G401.6 (cell line): ENCODE data around the gene TPCN1.

Experiments
- FAIRE-seq: peaks from 2 replicates; lab custom pipeline; 2012; peaks lifted over from hg19 to GRCh38; lab: Jason Lieb, UNC

TPCN1 gene

DNA sequence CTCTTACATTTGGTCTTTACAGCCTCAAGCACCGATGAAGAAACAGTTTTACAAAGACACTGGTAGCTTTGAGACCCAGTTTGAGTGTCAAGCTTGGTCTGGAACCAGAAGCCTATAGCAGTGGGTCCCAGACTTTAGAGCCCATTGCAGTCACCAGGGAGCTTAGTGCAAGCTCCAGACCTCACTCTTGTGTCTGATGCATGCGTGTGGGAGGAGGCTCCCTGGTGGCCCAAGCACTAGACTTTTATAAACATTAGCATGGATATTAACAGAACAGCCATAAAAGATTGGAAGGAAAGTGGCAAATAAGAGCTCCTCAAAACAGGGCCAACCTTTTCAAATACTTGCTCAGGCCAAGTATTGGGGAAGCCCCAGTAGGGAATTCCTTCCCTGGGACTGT lies 68.1 kb downstream of the TPCN1 start:
- no peak for FAIRE-seq

DNA sequence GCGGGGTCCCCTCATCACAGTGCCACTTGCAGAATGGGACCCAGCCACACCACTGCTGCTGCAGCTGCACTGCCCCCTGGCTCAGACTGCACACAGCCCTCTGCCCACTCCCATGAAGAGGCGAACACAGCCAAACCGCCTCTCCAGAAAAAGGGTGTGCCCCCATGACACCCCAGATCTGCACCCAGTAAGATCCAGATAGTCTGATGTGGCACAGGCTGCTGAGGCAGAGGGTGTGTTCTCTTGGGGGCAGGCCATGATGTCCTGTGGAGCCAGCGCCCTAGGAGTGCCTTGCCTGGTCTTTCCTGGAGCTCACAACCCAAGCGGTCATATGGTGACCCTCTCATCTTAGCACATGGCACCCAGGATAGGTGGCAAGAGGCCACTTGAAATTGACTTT lies 69.2 kb downstream of the TPCN1 start:
- FAIRE-seq, result no peak

DNA sequence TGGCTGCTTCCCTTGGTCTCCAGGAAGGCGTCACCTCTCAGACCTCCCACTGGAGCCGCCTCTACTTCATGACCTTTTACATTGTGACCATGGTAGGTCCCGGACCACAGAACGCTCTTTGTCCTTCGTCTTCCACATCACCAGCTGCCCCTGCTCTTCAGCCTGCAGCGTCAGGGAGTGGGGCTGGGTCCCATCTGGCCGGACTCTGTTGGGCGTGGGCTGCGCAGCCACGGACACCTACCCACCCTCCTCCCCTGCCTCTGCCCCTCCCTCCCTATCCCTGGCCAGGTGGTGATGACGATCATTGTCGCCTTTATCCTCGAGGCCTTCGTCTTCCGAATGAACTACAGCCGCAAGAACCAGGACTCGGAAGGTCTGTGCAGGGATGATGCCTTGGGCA lies 70.3 kb downstream of the TPCN1 start:
- no peak for FAIRE-seq

DNA sequence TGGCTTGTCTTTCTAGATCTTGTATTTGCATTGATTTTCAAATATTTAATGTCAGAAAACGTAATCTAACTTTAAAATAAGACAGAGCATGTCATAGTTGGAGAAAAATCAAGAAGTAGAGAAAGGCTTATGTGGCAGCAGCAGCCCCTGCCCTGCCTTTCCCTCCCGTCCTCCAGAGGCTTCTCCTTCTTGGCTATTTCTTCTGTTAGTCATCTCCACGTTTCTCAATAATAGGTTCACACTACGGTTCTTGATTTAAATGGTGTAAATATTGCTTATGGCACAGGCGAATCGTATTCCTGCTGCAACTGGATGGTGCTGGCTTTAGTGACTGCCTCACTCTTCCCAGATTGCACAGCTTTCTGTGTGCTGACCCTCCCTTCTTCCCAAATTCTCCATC lies 70.8 kb downstream of the TPCN1 start:
- FAIRE-seq, result no peak

DNA sequence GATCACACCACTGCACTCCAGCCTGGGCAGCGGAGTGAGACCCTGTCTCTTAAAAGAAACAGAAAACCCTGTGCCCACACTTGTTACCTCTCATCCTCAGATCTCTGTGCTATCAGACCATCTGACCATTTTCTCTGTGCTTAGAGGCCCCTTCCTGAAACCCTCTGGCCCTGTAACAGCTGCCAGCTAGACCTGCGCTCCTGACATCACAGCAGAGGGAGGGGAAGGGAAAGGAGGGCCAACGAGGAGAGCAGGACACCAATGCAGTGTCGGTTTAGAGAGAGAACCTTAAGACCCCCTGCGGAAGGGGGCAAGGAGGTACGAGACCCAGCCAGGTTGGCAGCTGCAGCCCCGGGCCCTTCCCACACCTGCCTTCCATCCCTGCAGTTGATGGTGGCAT lies 71.3 kb downstream of the TPCN1 start:
- no peak for FAIRE-seq

DNA sequence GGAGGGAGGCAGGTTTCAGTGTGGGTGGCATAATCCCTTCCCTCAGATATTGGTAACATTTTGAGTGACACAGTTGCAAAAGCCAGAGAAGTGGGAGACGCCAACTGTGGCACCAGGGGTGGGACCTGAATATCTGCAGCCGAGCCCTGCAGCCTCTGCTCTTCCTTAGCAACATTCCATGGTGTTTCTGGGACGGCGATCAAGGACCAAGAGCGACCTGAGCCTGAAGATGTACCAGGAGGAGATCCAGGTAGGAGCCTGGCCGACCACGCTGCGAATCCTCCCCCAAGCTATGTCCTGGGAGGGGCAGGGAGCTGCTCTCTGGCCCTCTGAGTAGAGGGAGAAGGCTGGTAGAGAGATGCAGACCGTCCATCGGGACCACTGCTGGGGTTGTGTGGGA lies 71.8 kb downstream of the TPCN1 start:
- FAIRE-seq, result no peak

DNA sequence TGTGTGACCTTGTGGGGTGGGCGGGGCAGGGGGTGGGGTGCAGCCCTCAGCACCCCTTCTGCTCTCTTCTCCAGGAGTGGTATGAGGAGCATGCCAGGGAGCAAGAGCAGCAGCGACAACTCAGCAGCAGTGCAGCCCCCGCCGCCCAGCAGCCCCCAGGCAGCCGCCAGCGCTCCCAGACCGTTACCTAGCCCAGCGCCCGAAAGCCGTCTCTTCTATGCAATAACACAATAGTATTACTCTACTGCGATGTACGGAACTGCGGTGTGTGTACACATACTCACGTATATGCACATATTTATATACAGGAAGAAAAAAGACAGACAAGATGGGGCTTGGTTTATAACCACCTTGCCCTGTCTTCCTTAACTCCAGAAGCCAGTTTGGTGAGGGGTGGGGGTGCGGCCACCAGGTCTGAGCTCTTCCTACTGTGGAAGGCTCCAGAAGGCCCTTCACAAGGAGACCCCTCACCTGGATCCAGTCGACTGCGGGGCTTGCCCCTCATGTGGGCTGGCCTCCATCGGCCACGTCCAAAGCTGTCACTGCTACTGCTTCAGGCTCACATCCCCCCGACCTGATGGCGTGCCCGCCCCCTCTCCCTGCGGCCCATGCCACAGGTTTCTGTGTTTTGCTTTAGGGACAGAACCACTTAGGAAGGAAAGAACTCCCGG lies 74.8 kb downstream of the TPCN1 start:
- no peak for FAIRE-seq

DNA sequence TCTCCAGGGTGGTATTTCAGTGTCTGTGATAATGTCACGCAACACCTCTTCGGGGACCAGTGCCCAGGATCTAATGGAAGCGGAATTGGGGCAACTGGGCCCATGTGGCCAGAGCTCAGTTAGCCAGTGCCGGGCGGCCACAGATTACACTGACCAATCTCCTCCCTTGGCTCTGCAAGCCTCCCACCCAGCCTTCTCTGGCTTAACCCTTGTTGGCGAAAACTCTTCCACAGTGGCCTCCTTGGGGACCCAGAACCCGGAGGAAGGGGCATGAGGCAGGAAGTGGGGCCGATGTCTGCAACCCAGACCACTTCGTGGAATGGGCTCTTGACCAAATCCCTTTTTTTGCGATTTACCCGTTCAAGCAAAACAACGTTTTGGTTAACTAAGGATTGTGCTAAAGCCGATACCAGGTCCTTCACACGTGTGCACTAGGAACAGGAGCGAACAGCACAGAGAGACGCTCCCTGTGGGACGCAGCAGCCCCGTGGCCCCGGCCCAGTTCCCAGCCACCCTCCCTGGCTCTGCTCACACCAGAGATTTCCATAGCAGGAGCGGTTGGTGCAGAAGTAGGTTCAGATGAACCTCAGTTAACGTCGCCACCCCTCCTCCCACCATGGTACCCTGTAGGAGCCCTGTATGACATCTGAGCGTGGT lies 75.4 kb downstream of the TPCN1 start:
- FAIRE-seq, result no peak

DNA sequence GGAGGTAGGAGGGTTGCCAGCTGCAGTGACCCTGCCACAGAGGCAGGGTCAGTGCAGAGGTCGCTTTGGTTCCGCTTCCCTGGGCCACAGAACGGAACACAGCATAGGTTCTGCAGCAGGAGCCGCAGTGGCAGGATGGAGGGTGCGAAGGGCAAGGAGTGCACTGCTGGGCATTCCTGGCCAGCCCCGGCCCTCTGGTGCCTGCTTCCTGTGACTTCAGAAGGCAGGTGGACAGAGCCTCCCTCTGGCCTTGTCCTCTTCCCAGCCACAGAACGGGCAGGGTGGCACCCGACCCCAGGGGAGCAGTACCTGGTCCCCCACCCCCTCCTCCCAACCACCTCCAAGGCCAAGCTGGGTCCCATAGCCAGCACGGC lies 75.9 kb downstream of the TPCN1 start:
- FAIRE-seq, result no peak

DNA sequence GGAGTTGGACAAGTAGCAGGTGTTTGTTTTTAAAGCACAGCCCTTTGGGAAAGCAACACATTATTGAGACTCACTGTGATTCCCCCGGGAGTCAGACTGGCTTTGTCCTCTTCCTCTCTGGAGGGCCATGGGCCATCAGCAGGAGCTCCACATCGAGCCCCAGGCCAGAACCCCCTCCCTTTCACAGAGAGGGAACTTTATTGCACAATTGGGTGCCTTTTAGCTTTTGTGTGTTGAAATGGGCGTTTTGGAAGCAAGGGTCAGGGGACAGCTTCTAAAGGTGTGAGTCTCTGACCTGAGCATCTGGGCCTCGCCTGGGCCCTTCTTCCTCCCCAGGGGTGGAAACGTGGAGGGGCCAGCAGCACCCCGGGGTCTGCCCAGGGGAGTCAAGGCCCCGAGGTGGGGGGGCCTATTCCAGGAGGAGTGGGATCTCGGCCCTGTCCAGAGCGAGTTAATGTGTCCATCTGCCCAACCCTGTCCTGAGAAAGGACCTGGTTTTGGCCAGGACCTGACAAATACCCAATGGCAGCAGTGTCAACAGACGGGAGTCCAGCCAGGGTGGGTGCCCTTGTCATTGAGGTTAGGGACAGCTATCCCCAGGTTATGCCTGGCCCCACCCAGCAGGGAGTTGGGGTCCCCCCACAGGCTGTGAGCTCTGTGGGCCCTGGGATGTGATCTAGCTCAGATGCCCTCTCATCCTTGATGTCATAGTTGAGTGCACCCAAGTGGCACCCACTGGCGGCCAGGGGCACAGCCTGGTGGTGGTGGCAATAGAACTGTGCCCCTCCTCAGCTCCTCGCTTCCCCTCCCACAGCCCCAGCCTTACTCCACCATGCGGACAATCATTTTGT lies 76.6 kb downstream of the TPCN1 start:
- no peak for FAIRE-seq

DNA sequence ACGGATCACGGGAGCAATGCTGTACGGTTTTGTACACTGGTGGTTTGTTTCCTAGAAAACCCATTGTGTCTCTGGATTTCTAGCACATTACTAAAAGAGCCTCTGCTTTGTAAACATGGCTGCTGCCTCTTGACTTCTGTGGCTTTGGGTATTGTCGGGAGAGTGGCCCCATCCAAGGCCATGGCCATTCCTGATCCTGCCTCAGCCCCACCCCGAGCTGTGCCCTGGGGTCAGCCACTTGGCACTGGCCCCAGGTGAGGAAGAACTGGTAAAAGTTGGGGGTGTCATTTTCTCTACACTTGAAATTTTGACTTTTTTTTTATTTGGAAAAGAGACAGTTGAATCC lies 77.2 kb downstream of the TPCN1 start:
- FAIRE-seq, result no peak

DNA sequence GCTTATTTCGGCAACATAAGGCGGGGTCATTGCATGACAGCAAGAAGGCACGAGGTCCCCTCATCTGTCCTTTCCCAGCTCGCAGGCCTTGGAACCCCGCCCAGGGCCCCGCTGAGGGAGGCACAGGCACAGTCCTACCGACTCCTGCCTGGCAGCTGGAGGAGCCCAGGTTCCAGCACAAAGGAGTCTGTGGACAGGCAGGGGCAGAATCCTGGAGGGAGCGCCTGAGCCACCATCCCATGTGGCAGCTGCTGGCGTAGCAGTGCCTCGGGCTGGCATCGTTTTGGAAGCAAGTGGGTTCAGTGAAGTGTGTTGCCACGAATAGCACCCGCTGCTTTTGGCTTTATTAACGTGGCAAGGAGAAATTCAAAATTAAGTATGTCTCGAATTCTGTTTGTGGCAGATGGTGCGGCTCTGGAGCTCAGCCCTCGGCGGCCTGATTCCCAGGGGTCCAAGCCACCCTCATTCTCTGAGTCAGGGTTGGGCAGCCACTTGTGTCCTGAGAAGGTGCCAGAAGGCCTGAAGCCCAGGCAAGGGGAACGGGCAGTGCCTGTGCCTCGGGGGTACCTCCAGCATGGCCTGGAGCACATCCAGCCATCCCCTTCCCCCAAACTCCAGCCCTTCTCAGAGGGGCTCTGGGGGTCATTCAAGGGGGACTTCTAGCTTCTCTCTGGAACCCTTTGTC lies 77.7 kb downstream of the TPCN1 start:
- no peak for FAIRE-seq

DNA sequence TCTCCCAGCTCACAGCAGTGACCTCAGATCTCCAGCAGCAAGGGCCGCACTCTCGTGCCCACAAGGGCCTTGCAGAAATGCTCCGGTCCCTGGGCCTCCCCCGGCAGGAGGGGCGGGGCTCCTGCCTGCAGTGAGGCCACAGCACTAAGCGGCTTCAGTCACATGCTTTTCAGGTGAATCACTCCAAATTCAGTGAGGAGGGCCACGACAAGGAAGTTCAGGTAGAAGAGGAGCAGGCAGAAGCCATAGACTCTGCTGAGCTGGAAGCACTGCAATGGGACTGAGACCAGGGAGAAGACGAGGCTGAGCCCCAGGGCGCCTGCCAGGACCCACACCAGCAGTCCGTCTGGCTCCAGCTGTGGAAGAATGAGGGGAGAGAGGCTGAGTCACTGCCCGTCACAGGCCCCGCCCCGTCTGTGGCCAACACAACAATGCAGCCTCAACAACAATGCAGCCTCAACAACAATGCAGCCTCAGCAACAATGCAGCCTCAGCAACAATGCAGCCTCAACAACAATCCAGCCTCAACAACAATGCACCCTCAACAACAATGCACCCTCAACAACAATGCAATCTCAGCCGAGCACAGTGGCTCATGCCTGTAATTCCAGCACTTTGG lies 78.5 kb downstream of the TPCN1 start:
- no peak for FAIRE-seq

DNA sequence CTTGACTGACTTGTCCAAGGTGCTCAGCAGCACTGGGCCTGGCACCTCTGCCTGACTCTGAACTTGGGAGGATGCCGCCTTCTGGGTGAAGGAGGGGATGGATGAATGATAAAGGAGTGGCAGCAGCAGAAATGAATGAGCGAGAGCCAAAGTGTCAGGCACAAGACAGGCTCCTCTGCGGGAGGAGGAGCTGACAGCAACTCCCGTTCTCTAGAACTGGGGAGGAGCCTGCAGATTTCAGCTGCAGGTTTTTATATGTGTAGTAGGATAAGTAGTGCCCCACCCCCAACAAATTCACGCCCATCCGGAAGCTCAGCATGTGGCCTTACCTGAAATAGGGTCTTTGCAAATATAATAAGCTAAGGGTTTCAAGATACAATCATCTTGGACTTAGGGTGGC lies 80.5 kb downstream of the TPCN1 start:
- FAIRE-seq, result no peak

DNA sequence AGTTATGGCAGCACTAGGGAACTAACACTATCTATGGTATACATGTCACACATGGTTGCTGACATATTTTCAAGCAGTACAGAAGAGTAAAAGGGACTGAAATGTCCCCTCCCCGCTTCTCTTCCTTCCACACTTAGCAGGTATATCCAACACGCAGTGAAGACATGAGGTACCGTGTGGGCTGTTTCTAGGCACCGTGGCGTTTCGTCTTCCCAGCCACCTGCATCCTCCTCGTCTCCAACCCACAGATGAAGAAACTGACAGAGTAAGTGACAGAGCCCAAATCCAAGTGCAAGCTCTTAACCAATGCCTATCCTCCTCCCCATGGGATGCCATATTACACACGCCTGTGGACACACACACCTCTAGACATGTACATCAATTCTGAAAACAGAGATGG lies 81.2 kb downstream of the TPCN1 start:
- FAIRE-seq, result no peak

DNA sequence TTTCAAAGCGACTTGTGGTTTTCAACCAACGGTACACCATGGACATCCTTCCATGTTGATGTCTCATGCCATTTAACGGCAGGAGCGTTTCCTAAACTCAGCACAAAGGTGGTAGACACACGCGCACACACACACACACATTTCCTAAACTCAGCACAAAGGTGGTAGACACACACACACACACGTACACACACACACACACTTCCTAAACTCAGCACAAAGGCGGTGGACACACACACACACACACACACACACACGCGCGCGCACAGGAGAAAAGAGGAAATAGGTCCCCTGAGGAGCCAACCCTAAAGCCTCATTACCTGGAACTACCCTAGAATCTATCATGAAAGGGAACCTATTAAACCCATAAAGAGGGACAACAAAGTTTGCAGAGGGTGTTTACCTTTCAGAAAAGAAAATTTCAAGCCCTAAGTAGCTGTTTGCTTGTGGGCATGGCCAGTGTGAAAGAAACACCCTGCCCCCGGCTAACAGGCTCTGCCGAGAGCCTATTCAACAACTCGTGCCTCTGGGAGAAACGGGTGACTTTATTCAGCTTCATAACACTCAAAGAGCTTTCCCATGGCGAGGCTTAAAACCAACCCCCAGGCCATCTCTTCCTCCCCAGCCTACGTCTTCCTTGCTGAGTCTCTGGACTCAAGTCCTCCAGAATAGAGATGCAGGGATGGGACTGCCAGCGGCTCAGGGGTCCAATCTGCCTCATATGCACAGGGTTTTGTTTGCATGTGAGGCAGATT lies 81.8 kb downstream of the TPCN1 start:
- no peak for FAIRE-seq

DNA sequence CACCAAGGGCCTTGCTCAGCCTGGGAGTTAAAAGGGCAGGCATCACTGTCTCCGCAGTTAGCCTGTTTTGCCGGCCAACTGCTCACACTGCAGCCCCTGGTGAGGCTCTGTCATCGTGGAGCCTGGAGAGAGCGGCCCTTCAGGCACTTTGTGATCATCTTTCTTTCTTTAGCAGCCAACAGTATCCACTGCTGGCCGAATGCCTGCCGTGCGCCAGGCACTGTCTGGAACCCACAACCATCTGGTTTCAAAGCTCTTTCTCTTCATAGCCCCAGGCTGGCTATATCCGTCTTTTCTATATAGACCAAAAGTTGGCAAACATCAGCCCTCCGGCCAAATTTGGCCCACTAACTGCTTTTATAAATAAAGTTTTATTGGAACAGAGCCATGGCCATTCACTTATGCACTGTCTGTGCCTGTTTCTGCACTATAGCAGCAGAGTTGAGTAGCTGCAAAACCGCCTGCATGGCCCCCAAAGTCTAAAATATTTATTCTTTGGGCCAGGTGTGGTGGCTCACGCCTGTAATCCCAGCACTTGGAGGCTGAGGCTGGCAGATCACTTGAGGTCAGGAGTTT lies 84.1 kb downstream of the TPCN1 start:
- FAIRE-seq, result no peak

DNA sequence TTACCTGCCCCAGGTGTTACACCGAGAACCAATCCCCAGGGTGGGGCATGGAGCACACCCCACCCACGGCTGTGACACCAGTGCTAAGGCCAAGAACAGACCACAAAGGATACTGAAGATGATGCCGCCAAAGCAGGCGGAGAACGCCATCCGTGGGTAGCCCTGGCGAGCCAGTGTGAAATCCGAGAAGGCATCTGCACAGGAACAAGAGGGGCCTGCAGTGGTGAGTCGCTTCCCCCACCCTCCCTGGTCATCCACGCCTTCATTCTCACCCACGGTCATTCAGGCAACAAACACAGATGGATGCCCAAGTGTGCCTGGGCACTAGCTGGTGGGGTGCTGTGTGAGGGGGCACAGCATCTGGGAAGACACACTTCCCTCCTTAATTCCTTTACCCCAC lies 85.1 kb downstream of the TPCN1 start:
- no peak for FAIRE-seq

DNA sequence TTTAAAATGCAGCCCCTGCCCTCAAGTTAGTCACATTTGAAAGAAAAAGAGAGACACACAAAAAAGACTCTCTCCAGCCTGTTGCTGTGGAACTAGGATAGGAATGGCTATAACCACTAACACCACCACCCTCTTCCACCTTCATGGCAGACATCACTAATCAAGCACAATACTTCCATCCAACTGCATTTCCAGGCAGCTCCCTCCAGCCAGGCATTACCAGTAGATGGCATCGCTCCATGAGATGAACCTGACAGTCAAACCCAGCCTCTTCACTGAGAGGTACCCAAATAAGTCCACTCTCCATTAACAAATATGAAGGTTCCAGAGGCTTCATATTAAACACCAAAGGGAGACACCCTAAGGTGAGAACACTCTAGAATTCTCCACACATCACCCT lies 89.2 kb downstream of the TPCN1 start:
- FAIRE-seq, result no peak

DNA sequence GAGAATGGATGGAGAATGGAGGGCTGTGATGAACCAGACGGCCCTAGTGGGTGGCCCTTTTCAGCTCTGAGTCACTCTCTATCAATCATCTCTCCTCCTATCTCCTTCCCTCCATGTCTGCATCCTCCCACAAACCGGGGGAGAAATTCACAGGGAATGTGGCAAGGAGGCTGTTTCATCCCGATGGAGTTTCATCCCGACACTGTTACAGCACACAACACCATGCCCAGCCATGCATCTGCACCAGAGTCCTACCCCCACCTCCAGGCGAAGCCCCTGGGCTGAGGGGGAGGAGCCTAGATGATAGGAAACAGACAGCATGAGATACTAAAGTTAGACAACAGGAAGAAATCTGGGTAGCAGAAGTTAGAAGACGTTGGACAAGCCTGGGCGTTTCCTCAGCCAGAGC lies 92.9 kb downstream of the TPCN1 start:
- no peak for FAIRE-seq

DNA sequence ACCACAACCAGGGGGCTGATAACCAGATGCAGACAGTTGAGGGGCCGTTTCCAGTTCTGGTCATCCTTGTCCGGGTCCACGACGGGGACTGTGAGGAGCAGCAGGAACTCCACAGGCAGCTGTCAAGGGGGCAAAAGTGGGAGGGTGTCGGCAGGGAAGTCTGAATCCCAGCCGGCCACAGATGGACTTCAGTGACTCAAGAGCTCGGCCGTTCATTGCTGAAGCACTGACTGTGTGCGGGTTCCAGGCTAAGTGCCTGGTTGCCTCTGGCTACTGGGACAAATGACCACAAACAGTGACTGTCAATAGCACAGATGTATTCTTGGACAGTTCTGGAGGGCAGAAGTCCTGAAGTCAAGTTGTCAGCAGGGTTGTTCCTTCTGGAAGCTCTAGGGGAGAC lies 94.1 kb downstream of the TPCN1 start:
- FAIRE-seq, result no peak

DNA sequence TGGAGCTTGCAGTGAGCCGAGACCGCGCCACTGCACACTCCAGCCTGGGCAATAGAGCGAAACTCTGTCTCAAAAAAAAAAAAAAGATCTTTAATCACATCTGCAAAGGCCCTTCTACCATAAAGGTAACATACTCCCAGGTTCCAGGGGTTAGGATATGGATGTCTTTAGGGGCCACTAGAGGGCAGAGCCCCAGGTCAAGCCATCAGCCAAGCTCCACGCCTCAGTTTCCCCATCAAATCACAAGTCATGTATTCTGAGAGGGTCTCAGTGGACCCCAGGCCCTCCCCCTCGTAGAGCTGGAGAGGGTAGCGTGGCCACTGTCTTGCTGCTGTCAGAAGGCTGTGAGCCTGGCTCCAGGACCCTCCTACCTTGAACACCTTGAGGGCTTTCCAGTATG lies 94.9 kb downstream of the TPCN1 start:
- FAIRE-seq, result no peak
